ENCODE measurements around the gene C19orf38.
"Not testable (repeated sequence)": the region's sequence is repeated elsewhere in the genome, so short reads cannot be mapped to it uniquely, and the experiment has no call there.

Gene C19orf38

GRCh38 chr19:10852941-10853340 lies 4.7 kb downstream of the C19orf38 start:
- H3K9me3 Mint-ChIP-seq (ENCODE audit: low read depth): no peaks in the 10 kb centered on the region
- no peaks in the 10 kb centered on the region for H3K27me3 Mint-ChIP-seq
- peaks cover 8% of the 10 kb centered on the region for H3K4me1 Mint-ChIP-seq (ENCODE audit: low read depth)
- H3K27ac Mint-ChIP-seq: no peak overlapping the region
- no peaks in the 10 kb centered on the region for H3K36me3 Mint-ChIP-seq
- H3K4me3 Mint-ChIP-seq: no peak overlapping the region

- Mint-ChIP-seq H3K27me3 (no peaks in the 10 kb centered on the region), H3K36me3 (no peaks in the 10 kb centered on the region), H3K4me1 (ENCODE audit: low read depth) (no peaks in the 10 kb centered on the region), H3K9me3 (ENCODE audit: low read depth) (no peaks in the 10 kb centered on the region), H3K27ac (no peak overlapping the region), H3K4me3 (no peak overlapping the region)
Measured at GRCh38 chr19:10854350-10855089, 6.3 kb downstream of the C19orf38 start.

GRCh38 chr19:10855879-10856522 lies 7.8 kb downstream of the C19orf38 start:
- no peaks in the 10 kb centered on the region for H3K36me3 Mint-ChIP-seq
- H3K4me1 Mint-ChIP-seq (ENCODE audit: low read depth): no peaks in the 10 kb centered on the region
- H3K27ac Mint-ChIP-seq: no peak overlapping the region
- no peaks in the 10 kb centered on the region for H3K27me3 Mint-ChIP-seq
- H3K4me3 Mint-ChIP-seq: no peak overlapping the region
- no peaks in the 10 kb centered on the region for H3K9me3 Mint-ChIP-seq (ENCODE audit: low read depth)

- H3K9me3 Mint-ChIP-seq (ENCODE audit: low read depth); H3K4me1 Mint-ChIP-seq (ENCODE audit: low read depth); H3K27me3 Mint-ChIP-seq: not testable (repeated sequence)
Measured at GRCh38 chr19:10856899-10857298, 8.7 kb downstream of the C19orf38 start.

GRCh38 chr19:10858204-10858828 lies 10.1 kb downstream of the C19orf38 start:
- no peaks in the 10 kb centered on the region for H3K36me3 Mint-ChIP-seq
- no peaks in the 10 kb centered on the region for H3K9me3 Mint-ChIP-seq (ENCODE audit: low read depth)
- H3K27me3 Mint-ChIP-seq: no peaks in the 10 kb centered on the region
- no peak overlapping the region for H3K27ac Mint-ChIP-seq
- no peaks in the 10 kb centered on the region for H3K4me1 Mint-ChIP-seq (ENCODE audit: low read depth)
- H3K4me3 Mint-ChIP-seq: no peak overlapping the region

More at GRCh38 chr19:10856899-10857298, 8.7 kb downstream of the C19orf38 start:
- not testable (repeated sequence) for H3K4me3 Mint-ChIP-seq, H3K27ac Mint-ChIP-seq, H3K36me3 Mint-ChIP-seq

- Mint-ChIP-seq H3K27ac (no peak overlapping the region), H3K4me1 (ENCODE audit: low read depth) (peaks cover 9% of the 10 kb centered on the region)
Measured at GRCh38 chr19:10861103-10861651, 13.0 kb downstream of the C19orf38 start.

GRCh38 chr19:10862561-10863106 lies 14.4 kb downstream of the C19orf38 start:
- no peak overlapping the region for H3K27ac Mint-ChIP-seq

More at GRCh38 chr19:10861103-10861651, 13.0 kb downstream of the C19orf38 start:
- no peaks in the 10 kb centered on the region for H3K27me3 Mint-ChIP-seq
- no peaks in the 10 kb centered on the region for H3K9me3 Mint-ChIP-seq (ENCODE audit: low read depth)
- no peaks in the 10 kb centered on the region for H3K36me3 Mint-ChIP-seq
- H3K4me3 Mint-ChIP-seq: no peak overlapping the region

GRCh38 chr19:10863107-10863717 lies 15.0 kb downstream of the C19orf38 start:
- Mint-ChIP-seq H3K27ac (no peak overlapping the region), H3K4me3 (no peak overlapping the region), H3K4me1 (ENCODE audit: low read depth) (peaks cover 14% of the 10 kb centered on the region), H3K9me3 (ENCODE audit: low read depth) (no peaks in the 10 kb centered on the region), H3K36me3 (no peaks in the 10 kb centered on the region), H3K27me3 (no peaks in the 10 kb centered on the region)

More at GRCh38 chr19:10862561-10863106, 14.4 kb downstream of the C19orf38 start:
- H3K36me3 Mint-ChIP-seq: no peaks in the 10 kb centered on the region
- peaks cover 9% of the 10 kb centered on the region for H3K4me1 Mint-ChIP-seq (ENCODE audit: low read depth)
- no peaks in the 10 kb centered on the region for H3K9me3 Mint-ChIP-seq (ENCODE audit: low read depth)
- H3K4me3 Mint-ChIP-seq: no peak overlapping the region
- no peaks in the 10 kb centered on the region for H3K27me3 Mint-ChIP-seq

GRCh38 chr19:10864538-10864899 lies 16.3 kb downstream of the C19orf38 start:
- Mint-ChIP-seq H3K4me3 (no peak overlapping the region), H3K36me3 (no peaks in the 10 kb centered on the region), H3K27me3 (no peaks in the 10 kb centered on the region), H3K4me1 (ENCODE audit: low read depth) (peaks cover 15% of the 10 kb centered on the region), H3K9me3 (ENCODE audit: low read depth) (no peaks in the 10 kb centered on the region), H3K27ac (no peak overlapping the region)

- Mint-ChIP-seq H3K9me3 (ENCODE audit: low read depth) (no peaks in the 10 kb centered on the region), H3K27me3 (no peaks in the 10 kb centered on the region), H3K4me1 (ENCODE audit: low read depth) (peaks cover 19% of the 10 kb centered on the region), H3K36me3 (no peaks in the 10 kb centered on the region), H3K27ac (no peak overlapping the region), H3K4me3 (no peak overlapping the region)
Measured at GRCh38 chr19:10866495-10866894, 18.3 kb downstream of the C19orf38 start.

- Mint-ChIP-seq H3K27me3 (no peaks in the 10 kb centered on the region), H3K27ac (peak overlapping the region; percentile 22), H3K9me3 (ENCODE audit: low read depth) (no peaks in the 10 kb centered on the region), H3K4me3 (peak overlapping the region; percentile 54), H3K4me1 (ENCODE audit: low read depth) (peaks cover 28% of the 10 kb centered on the region), H3K36me3 (no peaks in the 10 kb centered on the region)
Measured at GRCh38 chr19:10868872-10869547, 20.8 kb downstream of the C19orf38 start.

GRCh38 chr19:10869872-10870311 lies 21.7 kb downstream of the C19orf38 start:
- Mint-ChIP-seq H3K27ac (peak overlapping the region; percentile 77), H3K4me3 (peak overlapping the region; percentile 80), H3K4me1 (ENCODE audit: low read depth) (peaks cover 21% of the 10 kb centered on the region)
- not testable (repeated sequence) for H3K27me3 Mint-ChIP-seq; H3K9me3 Mint-ChIP-seq (ENCODE audit: low read depth); H3K36me3 Mint-ChIP-seq

GRCh38 chr19:10870501-10870954 lies 22.3 kb downstream of the C19orf38 start:
- peaks cover 21% of the 10 kb centered on the region for H3K4me1 Mint-ChIP-seq (ENCODE audit: low read depth)
- H3K27ac Mint-ChIP-seq: peak overlapping the region; percentile 77
- no peaks in the 10 kb centered on the region for H3K36me3 Mint-ChIP-seq

GRCh38 chr19:10870955-10871603 lies 22.9 kb downstream of the C19orf38 start, which contains the start of gene CARM1:
CARM1 (plus strand) TSS chr19:10871553; CDS start chr19:10871703, 150 bp downstream.
- H3K36me3 Mint-ChIP-seq: no peaks in the 10 kb centered on the region
- H3K9me3 Mint-ChIP-seq (ENCODE audit: low read depth): no peaks in the 10 kb centered on the region
- peak within 1 kb of the TSS; percentile 88 for H3K4me3 Mint-ChIP-seq
- no peaks in the 10 kb centered on the region for H3K27me3 Mint-ChIP-seq
- H3K27ac Mint-ChIP-seq: peak within 1 kb of the TSS; percentile 77
- H3K4me1 Mint-ChIP-seq (ENCODE audit: low read depth): peaks cover 21% of the 10 kb centered on the region

More at GRCh38 chr19:10870501-10870954, 22.3 kb downstream of the C19orf38 start:
- Mint-ChIP-seq H3K9me3 (ENCODE audit: low read depth) (no peaks in the 10 kb centered on the region), H3K27me3 (no peaks in the 10 kb centered on the region), H3K4me3 (peak overlapping the region; percentile 80)

Data from activated naive CD8-positive, alpha-beta T cell (primary cell).